MG63 (cell line): Measurements from ENCODE around the gene GPR84. TPM values are rescaled to one million over a fixed set of nuclear protein-coding genes. Genes with fewer than 3 reads are reported as not detected.

Experiments used
- DNase-seq: peaks from one replicate; pipeline ENCODE4 v3.0.0-alpha.2; 2020
- H3K27me3 ChIP-seq: fragments of 250-450 bp; sonication (Bioruptor Pico); 2 replicates; pipeline ENCODE4 v1.5.1; 2020; ENCODE audit warnings: mild to moderate bottlenecking, moderate library complexity
- H3K36me3 ChIP-seq: fragments of 250-450 bp; sonication (Bioruptor Pico); 2 replicates; pipeline ENCODE4 v1.5.1; 2020; ENCODE audit warnings: mild to moderate bottlenecking, moderate library complexity
- H3K4me3 ChIP-seq: fragments of 250-450 bp; sonication (Bioruptor Pico); 2 replicates; pipeline ENCODE4 v1.5.1; 2020; ENCODE audit warnings: mild to moderate bottlenecking, moderate library complexity
- H3K9me3 ChIP-seq: fragments of 250-450 bp; sonication (Bioruptor Pico); 2 replicates; pipeline ENCODE4 v1.5.1; 2020; ENCODE audit warnings: mild to moderate bottlenecking, moderate library complexity
- total RNA-seq: library from RNA; depleted of rRNA; stranded (reverse); fragments of >200 nt; shearing (Covaris generic); gene quantifications from 2 replicates; pipeline ENCODE4 v1.2.3, GENCODE V29; 2014; ENCODE audit warnings: low replicate concordance

The GPR84 gene
- total RNA-seq, 1 experiment from 2014 or later = not detected

DNA sequence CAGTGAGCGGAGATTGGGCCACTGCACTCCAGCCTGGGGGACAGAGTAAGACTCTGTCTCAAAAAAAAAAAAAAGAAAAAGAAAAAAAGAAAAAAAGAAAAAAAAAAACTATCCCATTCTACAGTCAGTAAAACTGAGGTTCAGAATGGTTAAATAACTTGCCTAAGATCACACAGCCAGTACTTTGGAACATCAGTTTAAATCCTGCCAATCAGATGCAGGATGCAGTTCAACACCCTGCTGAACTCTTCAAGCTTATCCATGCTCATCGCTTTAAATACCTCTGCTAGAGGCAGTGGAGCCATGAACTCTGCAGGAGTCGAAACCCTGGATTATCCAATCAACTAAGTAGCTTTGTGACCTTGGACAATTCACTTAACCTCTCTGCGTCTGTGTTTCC is 16.9 kb upstream of the GPR84 start:
- H3K36me3 ChIP-seq = no peaks in the 10 kb centered on the region
- no peaks in the 10 kb centered on the region for H3K9me3 ChIP-seq
- no peak for DNase-seq
- H3K4me3 ChIP-seq = no peak overlapping the region
- H3K27me3 ChIP-seq = no peaks in the 10 kb centered on the region

DNA sequence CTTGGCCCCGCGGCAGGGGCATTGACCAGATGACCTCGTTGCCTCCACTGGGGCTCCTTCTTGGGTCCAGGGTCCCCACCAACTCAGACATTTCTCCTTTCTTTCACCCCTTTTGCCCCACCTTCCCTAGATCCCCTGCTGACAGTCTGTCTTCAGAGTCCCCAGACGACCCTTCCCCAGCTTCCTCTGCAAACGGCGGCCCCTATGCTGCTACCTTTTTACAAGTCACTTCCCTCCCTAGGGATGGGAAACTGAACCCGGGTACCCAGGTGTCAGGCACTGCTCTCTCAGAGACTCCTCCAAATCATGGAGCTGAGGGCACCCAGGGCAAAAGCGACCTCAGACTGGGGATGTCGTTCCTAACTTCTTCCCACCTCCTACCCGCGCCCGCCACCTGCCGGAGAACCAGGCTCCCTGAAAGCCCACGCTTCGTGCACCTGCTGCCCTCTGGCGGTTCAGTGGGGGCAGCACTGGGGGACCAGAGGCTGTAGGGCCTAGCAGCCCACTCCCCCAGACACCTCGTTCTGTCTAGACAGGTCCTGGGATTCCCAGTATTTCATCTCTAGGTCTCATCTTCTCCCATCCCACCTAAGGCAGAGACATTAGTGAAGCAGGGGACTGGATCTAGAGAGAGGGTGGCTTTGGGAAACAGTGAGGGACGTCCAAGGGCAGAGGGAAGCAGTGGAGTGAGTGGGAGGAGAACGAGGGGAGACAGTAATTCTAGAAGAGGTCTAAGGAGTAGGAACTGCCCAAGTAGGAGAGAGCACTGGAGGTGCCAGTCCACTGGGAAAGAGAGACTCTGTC is 15.3 kb upstream of the GPR84 start:
- peak; percentile 85 for DNase-seq
- peak overlapping the region; percentile 22 for H3K4me3 ChIP-seq
- no peaks in the 10 kb centered on the region for H3K9me3 ChIP-seq
- no peaks in the 10 kb centered on the region for H3K36me3 ChIP-seq
- no peaks in the 10 kb centered on the region for H3K27me3 ChIP-seq

DNA sequence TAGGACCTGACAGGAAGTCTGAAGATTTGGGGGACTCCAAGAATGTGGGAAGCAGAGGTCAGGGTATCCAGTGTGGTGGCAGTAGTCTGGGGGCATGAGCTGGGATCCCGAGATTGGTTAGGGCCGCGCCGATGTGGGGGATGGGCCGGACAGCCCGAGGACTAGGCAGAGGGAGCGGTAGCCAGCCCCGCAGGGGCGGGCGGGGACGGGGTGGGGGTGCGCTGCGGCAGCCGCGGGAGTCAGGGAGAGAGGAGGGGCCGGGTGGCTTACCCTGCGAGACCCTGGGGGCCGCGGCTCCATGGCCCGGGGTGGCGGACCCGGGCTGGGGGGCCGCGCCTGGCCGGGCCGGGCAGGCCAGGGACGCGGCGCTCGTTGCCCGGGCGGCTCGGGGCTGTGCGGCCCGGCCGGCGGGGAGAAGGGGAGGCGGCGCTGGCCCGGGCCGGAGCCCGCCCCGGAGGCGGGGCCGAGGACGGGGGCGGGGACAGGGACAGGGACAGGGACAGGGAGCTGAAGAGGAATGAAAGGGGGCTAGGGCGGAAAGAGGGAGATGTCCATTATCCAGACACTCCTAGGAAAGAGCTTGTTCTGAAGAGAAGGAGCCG is 14.6 kb upstream of the GPR84 start:
- Histone ChIP-seq H3K36me3 (no peaks in the 10 kb centered on the region), H3K27me3 (no peaks in the 10 kb centered on the region), H3K4me3 (peak overlapping the region; percentile 32), H3K9me3 (no peaks in the 10 kb centered on the region)
- peak; percentile 58 for DNase-seq

DNA sequence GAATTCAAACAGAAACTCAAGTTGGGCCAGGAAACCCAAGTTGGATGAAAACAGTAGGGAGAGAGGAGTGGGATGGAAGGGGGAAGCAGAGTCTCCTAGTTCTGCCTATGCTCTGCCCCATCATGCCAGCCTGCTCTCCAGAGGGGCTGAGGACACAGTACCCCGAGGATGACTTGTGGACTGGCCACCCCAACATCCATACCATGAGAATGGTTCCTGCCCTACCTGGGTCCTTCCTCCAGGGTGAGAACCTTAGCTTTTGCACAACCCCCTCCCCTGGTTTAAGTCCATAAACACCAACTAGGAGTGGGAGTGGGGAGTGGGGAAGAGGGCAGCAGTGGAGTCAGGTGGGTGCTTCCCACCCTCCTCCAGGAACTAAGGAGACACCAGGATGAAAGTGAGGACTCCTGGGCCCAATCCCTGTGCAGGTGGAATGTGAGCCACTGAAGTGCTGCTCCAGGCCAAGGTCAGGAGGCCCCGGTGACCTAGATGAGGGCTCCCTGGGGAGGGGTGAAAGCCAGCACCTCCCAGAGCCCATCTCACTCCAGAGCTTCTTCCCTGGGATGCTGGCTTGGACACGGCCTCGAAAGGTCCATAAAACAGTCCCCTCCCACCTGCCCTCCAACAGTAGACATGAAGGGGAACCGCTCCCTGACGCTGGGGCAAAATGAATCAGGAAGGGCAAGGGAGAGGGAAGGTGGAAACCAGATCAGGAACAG is 13.7 kb upstream of the GPR84 start:
- Histone ChIP-seq H3K4me3 (no peak overlapping the region), H3K9me3 (no peaks in the 10 kb centered on the region), H3K36me3 (no peaks in the 10 kb centered on the region), H3K27me3 (no peaks in the 10 kb centered on the region)
- no peak for DNase-seq

DNA sequence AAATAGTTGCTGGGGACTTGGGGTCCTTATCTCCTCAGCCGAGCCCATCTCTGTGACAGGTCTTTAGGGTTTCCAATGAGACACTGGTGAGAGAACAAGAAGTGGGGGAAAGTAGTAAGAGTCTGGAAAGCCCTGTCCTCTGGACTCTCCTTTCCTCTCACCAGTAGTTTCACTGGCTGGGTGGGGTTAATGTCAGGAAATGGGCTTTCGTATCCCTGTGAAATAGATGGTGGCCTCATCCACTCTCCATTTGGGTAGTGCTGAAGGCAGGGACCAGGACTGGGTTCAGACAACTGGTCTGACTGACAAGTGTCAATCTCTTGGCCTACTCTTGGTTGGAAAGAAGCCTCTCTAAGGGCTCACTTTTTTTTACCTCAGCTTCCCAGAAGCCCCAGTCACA is 12.7 kb upstream of the GPR84 start:
- H3K27me3 ChIP-seq = no peaks in the 10 kb centered on the region
- H3K4me3 ChIP-seq = no peak overlapping the region
- DNase-seq = no peak
- H3K36me3 ChIP-seq = no peaks in the 10 kb centered on the region
- H3K9me3 ChIP-seq = no peaks in the 10 kb centered on the region

DNA sequence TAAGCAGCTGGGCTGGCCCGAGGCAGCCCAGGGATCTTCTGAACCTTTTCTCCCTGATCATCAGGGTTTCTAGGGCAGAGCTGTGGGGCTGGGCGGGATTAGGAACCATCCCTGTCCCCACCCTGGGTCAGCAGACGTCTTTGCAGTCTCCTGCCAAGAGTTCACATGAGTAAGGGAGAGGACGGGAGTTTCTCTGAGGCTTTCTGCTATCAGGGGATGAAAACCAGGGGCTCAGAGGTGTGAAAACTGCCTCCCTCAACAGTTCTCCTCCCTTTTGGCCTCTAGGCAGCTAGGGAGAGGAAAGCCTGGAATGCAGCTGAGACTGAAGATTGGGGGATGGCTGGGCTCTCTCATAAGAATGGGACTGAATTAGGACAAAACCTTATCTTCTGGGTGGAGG is 12.3 kb upstream of the GPR84 start:
- no peak for DNase-seq
- no peaks in the 10 kb centered on the region for H3K36me3 ChIP-seq
- H3K27me3 ChIP-seq = no peaks in the 10 kb centered on the region
- no peaks in the 10 kb centered on the region for H3K9me3 ChIP-seq
- no peak overlapping the region for H3K4me3 ChIP-seq

DNA sequence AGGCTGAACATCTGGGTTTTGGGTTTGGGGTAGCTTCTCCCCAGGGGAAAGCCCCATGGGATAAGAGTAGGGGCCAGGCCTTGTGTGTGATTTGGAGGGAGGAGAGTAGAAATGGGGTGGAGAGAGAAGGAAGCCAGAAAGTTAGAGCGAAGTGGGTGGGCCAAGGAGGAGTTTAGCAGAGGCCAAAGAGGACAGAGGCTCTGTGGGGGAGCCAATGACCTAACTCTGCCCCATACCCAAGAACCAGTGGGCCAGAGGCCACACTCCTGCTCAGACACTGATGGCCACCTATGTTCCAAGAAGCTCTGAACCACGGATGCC is 10.9 kb upstream of the GPR84 start:
- H3K9me3 ChIP-seq = no peaks in the 10 kb centered on the region

DNA sequence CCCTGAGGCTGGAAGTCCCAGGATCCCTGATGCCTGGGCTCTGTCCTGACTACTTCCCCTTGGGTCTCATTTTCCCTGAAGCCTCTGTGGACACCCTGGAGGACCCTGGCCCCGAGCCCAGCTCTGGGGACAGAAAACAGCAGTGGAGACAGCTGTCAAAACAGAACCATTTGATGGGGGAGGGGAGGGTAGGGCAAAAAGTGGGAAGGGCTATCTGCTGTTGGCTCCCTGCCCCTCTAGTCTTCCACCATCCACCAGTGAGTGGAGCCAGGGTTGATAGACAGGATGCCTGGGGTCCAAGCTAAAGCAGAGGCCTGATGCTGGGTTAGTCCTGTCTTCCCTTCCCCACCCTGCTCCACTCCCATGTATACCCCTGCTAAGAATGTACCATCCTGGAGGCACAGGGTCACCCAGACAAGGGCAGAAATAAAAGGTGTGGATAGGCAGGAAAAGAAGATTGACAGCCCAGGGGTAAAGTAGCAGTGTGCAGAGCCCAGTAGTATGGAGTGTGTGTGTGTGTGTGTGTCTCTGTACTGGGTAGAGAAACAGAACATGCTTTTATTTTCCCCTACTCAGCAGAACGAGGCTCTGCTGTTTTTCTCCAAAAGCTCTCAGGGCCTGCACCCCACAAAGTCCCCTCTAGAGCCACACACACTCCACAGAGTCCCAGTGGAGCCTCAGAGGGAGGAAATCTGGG is 10.4 kb upstream of the GPR84 start:
- Histone ChIP-seq H3K27me3 (no peaks in the 10 kb centered on the region), H3K36me3 (0 out of 2 replicates have a peak, but pooled peaks cover 2% of the 10 kb centered on the region), H3K4me3 (no peak overlapping the region), H3K9me3 (no peaks in the 10 kb centered on the region)
- DNase-seq = no peak

More for the DNA sequence above, 10.9 kb upstream of the GPR84 start:
- H3K36me3 ChIP-seq = 0 out of 2 replicates have a peak, but pooled peaks cover 2% of the 10 kb centered on the region
- no peak overlapping the region for H3K4me3 ChIP-seq
- DNase-seq = no peak
- no peaks in the 10 kb centered on the region for H3K27me3 ChIP-seq

DNA sequence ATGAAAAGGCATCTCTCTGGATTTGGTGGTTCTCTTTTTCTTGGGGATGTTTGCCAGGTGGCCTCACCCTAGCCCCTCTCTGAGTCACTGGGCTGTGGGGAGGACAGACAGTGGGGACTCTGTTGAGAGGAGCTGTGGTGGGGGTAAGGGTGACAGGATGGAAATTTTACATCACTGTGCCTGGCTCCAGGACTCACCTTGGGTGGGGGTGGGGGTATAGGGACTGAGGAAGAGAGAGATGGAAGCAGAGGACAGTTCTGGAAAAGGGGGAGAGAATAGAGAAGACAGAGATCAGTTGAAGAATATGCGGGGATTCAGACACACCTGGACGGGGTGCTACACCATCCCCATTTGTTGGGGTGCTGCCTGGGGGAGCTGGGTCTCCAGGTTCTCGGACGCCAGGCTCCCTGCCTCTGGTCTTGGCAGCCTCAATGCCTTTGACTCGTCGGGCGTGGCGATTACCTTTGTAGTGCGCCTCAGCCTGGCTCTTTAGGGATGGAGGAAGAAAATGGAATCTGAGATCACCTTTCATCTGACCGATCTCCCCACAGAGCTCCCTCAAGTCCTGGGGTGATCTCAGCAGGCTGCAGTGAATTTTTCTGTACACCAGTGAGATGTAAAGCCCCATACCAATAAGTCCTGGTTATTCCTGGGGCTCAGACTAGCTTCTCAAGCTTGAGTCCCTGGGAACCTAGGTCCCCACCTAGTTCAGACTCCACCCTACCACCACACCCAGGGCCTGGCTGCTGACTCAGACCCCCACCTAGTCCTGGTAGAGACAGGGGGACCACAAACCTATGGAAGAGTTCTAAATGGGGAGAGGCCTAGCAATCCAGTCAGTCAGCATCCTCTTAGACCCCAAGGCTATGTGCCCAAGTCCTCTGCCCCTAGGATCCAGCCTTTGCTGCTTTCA is 9.6 kb upstream of the GPR84 start:
- DNase-seq = no peak
- Histone ChIP-seq H3K4me3 (no peak overlapping the region), H3K36me3 (0 out of 2 replicates have a peak, but pooled peaks cover 2% of the 10 kb centered on the region), H3K27me3 (no peaks in the 10 kb centered on the region), H3K9me3 (no peaks in the 10 kb centered on the region)

DNA sequence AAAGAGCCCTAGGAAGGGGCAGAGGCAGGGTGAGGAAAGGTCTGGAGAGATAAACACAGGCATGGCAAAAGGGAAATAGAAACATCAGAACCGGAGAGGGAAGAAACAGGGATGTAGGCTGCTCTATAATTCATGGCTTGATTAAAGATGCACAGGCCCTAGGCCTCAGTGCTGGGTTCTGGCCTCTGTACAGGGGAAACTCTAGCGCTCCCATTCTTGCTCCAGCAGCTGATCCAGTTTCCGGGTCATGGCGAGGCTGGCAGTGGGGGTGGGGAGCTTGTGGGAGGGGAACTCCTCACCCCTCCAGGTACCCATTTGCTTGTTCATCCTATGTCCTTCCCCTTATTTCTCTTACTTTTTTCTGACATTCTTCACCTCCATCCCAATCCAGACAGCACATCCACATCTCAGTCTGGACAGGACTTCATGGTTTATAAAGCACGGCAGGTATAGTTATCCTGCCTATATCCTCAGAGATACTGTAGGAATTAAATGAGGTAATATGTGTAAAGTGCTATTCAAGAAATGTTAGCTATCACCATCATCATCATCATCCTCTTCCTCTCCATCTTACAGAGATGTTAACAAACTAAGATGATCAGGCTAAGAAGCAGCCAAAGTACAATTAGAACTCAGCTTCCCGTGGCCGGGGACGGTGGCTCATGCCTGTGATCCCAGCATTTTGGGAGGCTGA is 8.0 kb upstream of the GPR84 start:
- H3K36me3 ChIP-seq = 0 out of 2 replicates have a peak, but pooled peaks cover 2% of the 10 kb centered on the region
- no peaks in the 10 kb centered on the region for H3K27me3 ChIP-seq
- H3K9me3 ChIP-seq = no peaks in the 10 kb centered on the region
- no peak overlapping the region for H3K4me3 ChIP-seq
- no peak for DNase-seq

DNA sequence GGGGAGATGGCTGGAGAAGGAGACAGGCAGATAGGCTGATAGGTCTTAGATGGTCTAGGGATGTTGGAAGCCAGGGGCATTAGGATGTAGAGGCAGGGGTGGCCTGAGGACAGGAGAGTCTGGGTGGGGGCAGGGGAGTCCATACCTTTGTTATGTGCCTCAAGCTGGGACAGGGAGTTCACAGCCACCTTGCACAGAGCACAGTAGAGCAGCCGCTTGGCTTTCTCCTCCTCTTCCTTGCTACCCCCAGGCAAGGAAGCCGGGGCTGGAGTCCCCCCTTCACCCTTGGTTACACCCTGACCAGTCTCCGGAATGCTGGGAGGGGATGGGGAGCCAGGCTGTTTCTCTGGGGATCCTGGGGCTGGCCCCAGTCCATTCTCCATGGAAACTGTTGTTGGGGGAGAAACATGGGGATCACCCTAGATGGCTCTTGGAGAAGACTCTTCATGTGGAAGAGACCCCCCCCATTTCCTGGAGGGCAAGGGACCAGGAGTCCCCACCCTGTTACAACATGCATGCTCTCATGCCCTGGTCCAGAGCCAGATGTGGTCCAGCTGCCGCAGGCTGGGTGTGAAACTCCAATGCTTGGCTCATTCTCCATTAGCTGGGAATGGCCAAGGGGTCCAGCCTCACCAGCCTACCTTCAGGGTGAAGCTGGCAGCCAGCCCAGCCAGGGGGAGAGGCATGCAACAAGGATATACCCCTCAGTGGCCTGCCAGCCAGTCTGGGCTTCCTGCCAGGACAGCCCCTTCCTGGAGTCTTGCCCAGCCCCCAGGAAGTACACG is 7.2 kb upstream of the GPR84 start:
- peak; percentile 75 for DNase-seq
- 0 out of 2 replicates have a peak, but pooled peaks cover 2% of the 10 kb centered on the region for H3K36me3 ChIP-seq
- no peaks in the 10 kb centered on the region for H3K9me3 ChIP-seq
- H3K27me3 ChIP-seq = no peaks in the 10 kb centered on the region
- no peak overlapping the region for H3K4me3 ChIP-seq

DNA sequence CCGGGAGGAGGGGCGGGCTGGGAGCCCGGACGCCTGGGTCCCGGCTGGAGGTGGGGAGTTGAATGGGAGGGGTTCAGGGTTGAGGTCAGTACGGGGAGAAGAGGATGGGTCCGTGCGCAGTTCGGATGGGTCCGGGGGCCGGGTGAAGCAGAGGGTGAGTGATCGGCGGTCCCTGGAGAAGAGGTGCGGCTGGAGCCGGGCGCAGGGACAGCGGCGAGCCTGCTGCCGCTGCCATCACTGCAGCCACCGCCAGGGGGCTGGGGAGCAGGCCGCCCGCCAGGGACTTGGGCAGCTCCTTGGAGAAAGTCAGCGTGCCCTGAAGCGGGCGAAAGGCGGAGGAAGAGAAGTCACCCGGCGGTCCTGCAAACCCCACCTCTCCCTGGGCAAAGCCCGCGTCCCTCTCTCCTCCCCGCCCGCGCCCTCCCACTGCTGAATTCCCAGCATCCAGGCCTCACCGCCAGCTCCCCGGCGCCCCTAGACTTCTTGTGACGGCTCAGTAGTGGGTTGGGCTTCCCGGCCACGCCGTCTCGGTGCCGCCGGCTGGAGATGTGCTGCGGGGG is 6.0 kb upstream of the GPR84 start:
- Histone ChIP-seq H3K4me3 (peak overlapping the region; percentile 38), H3K36me3 (0 out of 2 replicates have a peak, but pooled peaks cover 2% of the 10 kb centered on the region), H3K9me3 (no peaks in the 10 kb centered on the region), H3K27me3 (no peaks in the 10 kb centered on the region)
- DNase-seq = peak; percentile 85

DNA sequence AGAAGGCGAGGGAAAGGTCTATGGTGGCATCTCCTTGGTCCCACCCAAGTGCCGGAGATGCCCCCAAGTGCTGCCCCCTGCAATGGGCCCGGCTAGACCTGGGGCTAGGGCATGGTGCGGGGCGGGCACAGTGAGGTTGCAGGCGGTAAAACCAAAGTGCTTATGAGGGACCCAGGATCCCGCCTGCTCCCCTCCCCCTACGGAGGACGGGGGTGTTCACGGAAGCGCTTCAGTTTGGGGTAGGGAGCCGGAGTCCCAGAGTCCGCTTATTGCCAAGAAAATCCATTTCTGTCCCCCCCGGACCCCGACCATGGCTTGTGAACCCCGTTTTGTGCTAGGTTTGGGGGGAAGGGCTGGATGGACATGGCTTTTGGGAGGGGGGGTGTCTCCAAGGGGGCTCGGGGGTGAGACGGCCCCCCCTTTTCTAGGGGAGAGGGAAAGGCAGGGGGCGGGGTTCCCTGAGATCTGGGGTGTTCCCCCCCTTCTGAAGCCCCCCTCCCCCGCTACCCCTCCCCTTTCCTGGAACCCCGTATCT is 5.4 kb upstream of the GPR84 start:
- H3K27me3 ChIP-seq = no peaks in the 10 kb centered on the region
- H3K36me3 ChIP-seq = 0 out of 2 replicates have a peak, but pooled peaks cover 2% of the 10 kb centered on the region
- no peak for DNase-seq
- peak overlapping the region; percentile 38; the same call in 1 of the 2 replicates for H3K4me3 ChIP-seq
- H3K9me3 ChIP-seq = no peaks in the 10 kb centered on the region
